ENCODE measurements around the gene CFAP91. TPM values are rescaled to one million over a fixed set of nuclear protein-coding genes. Genes with fewer than 3 reads are reported as not detected.

CFAP91 gene
- total and polyA plus RNA-seq, 2 experiments from 2014 or later = 2.4 to 3.7 TPM

GRCh38 chr3:119665954-119666559, 36.8 kb upstream of the CFAP91 start:
- H3F3A ChIP-seq (replicated peaks; ENCODE audit: low read depth) = no peaks in the 10 kb centered on the region
- peaks cover 3% of the 10 kb centered on the region; the same call in 1 of the 2 replicates for H3K36me3 ChIP-seq (ENCODE audit: insufficient read depth)
- peaks cover 8% of the 10 kb centered on the region; the same call in 1 of the 3 replicates for H3K36me3 Mint-ChIP-seq (ENCODE audit: low read depth)
- no peak overlapping the region for H2AFZ ChIP-seq
- no peak overlapping the region for H3K27ac ChIP-seq (ENCODE audit: low read depth)
- no peaks in the 10 kb centered on the region for H3K79me2 ChIP-seq (replicated peaks; ENCODE audit: insufficient read depth)
- no peaks in the 10 kb centered on the region for H4K20me1 ChIP-seq (replicated peaks; ENCODE audit: insufficient read depth)
- H3K9me3 Mint-ChIP-seq = no peaks in the 10 kb centered on the region
- TF ChIP-seq STAT1 (IDR thresholded peaks at IDR 0.05; ENCODE audit: unreplicated experiment) (no peak), REST (IDR thresholded peaks at IDR 0.05; ENCODE audit: unreplicated experiment) (no peak), NANOG (IDR thresholded peaks at IDR 0.05; ENCODE audit: borderline replicate concordance) (no peak), CTCF (conservative IDR thresholded peaks at IDR 0.05; ENCODE audit: low read depth in 2 of 2) (no peak), EZH2 (IDR thresholded peaks at IDR 0.05; ENCODE audit: low read depth, unreplicated experiment) (no peak), EZH2phosphoT487 (IDR thresholded peaks at IDR 0.05; ENCODE audit: unreplicated experiment) (no peak), POLR2AphosphoS5 (IDR thresholded peaks at IDR 0.05; ENCODE audit: low read depth) (no peak), ZNF114 (CRISPR knock-in tag; IDR thresholded peaks at IDR 0.05) (no peak), CREB1 (CRISPR knock-in tag; IDR thresholded peaks at IDR 0.05; ENCODE audit: low read depth) (no peak), ETS1 (IDR thresholded peaks at IDR 0.05) (no peak), ZNF462 (CRISPR knock-in tag; IDR thresholded peaks at IDR 0.05) (no peak), ZNF331 (CRISPR knock-in tag; IDR thresholded peaks at IDR 0.05; ENCODE audit: low read depth) (no peak), JUNB (IDR thresholded peaks at IDR 0.05; ENCODE audit: unreplicated experiment) (no peak)
- no peak overlapping the region for H3K4me3 ChIP-seq
- H3K4me2 ChIP-seq = no peak overlapping the region
- H3K27ac Mint-ChIP-seq = no peak overlapping the region
- H3K4me1 ChIP-seq (ENCODE audit: insufficient read depth) = no peaks in the 10 kb centered on the region
- H3K27me3 Mint-ChIP-seq (ENCODE audit: insufficient read depth, low read depth, poor library complexity) = no peaks in the 10 kb centered on the region
- no peaks in the 10 kb centered on the region for H3K27me3 ChIP-seq (ENCODE audit: insufficient read depth)
- no peak for ATAC-seq
- DNase-seq (ENCODE audit: low spot score) = no peak
- no peak overlapping the region for H3K4me3 Mint-ChIP-seq
- H3K4me1 Mint-ChIP-seq = no peaks in the 10 kb centered on the region; the same call in 2 of the 3 replicates
- no peaks in the 10 kb centered on the region for H3K9me2 ChIP-seq (ENCODE audit: insufficient read depth)

All from GM23338 (cell line).